Measurements from ENCODE around the gene DIP2A. TPM values are rescaled to one million over a fixed set of nuclear protein-coding genes. Genes with fewer than 3 reads are reported as not detected.

Gene DIP2A
- total RNA-seq, 1 donor from 2014 or later = 41.0 TPM

- no peak overlapping the region for H3K27ac ChIP-seq
- ATAC-seq (no peak), DNase-seq (no peak)
- H3K36me3 ChIP-seq = no peaks in the 10 kb centered on the region
- peaks cover 13% of the 10 kb centered on the region for H3K4me1 ChIP-seq
- intact Hi-C loops (cut with DNase I) = no loop called here
- no peaks in the 10 kb centered on the region for H3K27me3 ChIP-seq (ENCODE audit: low read depth)
- TF ChIP-seq CTCF (IDR thresholded peaks at IDR 0.05) = no peak
- H3K4me3 ChIP-seq = no peak overlapping the region
- no peaks in the 10 kb centered on the region for H3K9me3 ChIP-seq
Measured at GRCh38 chr21:46610018-46610701, 151.5 kb downstream of the DIP2A start.

GRCh38 chr21:46613391-46613790 is 154.7 kb downstream of the DIP2A start:
- intact Hi-C loops (cut with DNase I) = no loop called here
- Histone ChIP-seq H3K9me3 (no peaks in the 10 kb centered on the region), H3K4me1 (no peaks in the 10 kb centered on the region), H3K27ac (no peak overlapping the region), H3K27me3 (ENCODE audit: low read depth) (no peaks in the 10 kb centered on the region), H3K4me3 (no peak overlapping the region), H3K36me3 (no peaks in the 10 kb centered on the region)
- ATAC-seq (no peak), DNase-seq (no peak)
- TF ChIP-seq CTCF (IDR thresholded peaks at IDR 0.05) = no peak

GRCh38 chr21:46616050-46616449 is 157.4 kb downstream of the DIP2A start:
- no peaks in the 10 kb centered on the region for H3K27me3 ChIP-seq (ENCODE audit: low read depth)
- DNase-seq = no peak
- H3K4me3 ChIP-seq = no peak overlapping the region
- intact Hi-C loops (cut with DNase I) = no loop called here
- no peaks in the 10 kb centered on the region for H3K36me3 ChIP-seq
- H3K9me3 ChIP-seq = no peaks in the 10 kb centered on the region
- no peak overlapping the region for H3K27ac ChIP-seq
- no peak for TF ChIP-seq CTCF (IDR thresholded peaks at IDR 0.05)
- no peak for ATAC-seq
- H3K4me1 ChIP-seq = no peaks in the 10 kb centered on the region

GRCh38 chr21:46616656-46617055 is 158.0 kb downstream of the DIP2A start:
- no peak for DNase-seq
- peaks cover 5% of the 10 kb centered on the region for H3K4me1 ChIP-seq
- ATAC-seq = no peak
- TF ChIP-seq CTCF (IDR thresholded peaks at IDR 0.05) = no peak
- H3K4me3 ChIP-seq = no peak overlapping the region
- H3K27ac ChIP-seq = no peak overlapping the region
- no peaks in the 10 kb centered on the region for H3K9me3 ChIP-seq
- intact Hi-C loops (cut with DNase I) = no loop called here
- H3K36me3 ChIP-seq = no peaks in the 10 kb centered on the region
- no peaks in the 10 kb centered on the region for H3K27me3 ChIP-seq (ENCODE audit: low read depth)

GRCh38 chr21:46617267-46618051 is 158.8 kb downstream of the DIP2A start:
- Histone ChIP-seq H3K27ac (no peak overlapping the region), H3K9me3 (no peaks in the 10 kb centered on the region), H3K36me3 (no peaks in the 10 kb centered on the region), H3K27me3 (ENCODE audit: low read depth) (no peaks in the 10 kb centered on the region), H3K4me1 (peaks cover 9% of the 10 kb centered on the region), H3K4me3 (no peak overlapping the region)
- DNase-seq (no peak), ATAC-seq (no peak)
- intact Hi-C loops (cut with DNase I) = no loop called here
- no peak for TF ChIP-seq CTCF (IDR thresholded peaks at IDR 0.05)
